Measurements from ENCODE around the gene DENND2A.
"Not testable (repeated sequence)": the region's sequence is repeated elsewhere in the genome, so short reads cannot be mapped to it uniquely, and the experiment has no call there.

Gene DENND2A

GRCh38 chr7:140671966-140672365 lies 31.4 kb upstream of the DENND2A start:
- no peak overlapping the region for H3K4me3 ChIP-seq (IDR thresholded peaks at IDR 0.05; ENCODE audit: insufficient read depth, low read depth, low read length)
- no peaks in the 10 kb centered on the region for H3K79me2 ChIP-seq (ENCODE audit: insufficient read depth, low read depth)
- H4K20me1 ChIP-seq (ENCODE audit: insufficient read depth), result no peaks in the 10 kb centered on the region
- peak overlapping the region; percentile 62 for H3K4me2 ChIP-seq
- H3K4me1 ChIP-seq (ENCODE audit: low read depth, poor library complexity, severe bottlenecking), result peaks cover 28% of the 10 kb centered on the region
- peak overlapping the region; percentile 2; the same call in 1 of the 2 replicates for H3K27ac ChIP-seq
- peak overlapping the region; percentile 77 for H2AFZ ChIP-seq (ENCODE audit: low read depth)
- no peak for TF ChIP-seq CTCF (conservative IDR thresholded peaks at IDR 0.05; ENCODE audit: low read depth, low read length)
- peak overlapping the region; percentile 11; the same call in 1 of the 2 replicates for H3K9ac ChIP-seq
- no peaks in the 10 kb centered on the region for H3K27me3 ChIP-seq (ENCODE audit: insufficient read depth, low read depth)
- H3K36me3 ChIP-seq (ENCODE audit: insufficient read depth), result no peaks in the 10 kb centered on the region

DNA sequence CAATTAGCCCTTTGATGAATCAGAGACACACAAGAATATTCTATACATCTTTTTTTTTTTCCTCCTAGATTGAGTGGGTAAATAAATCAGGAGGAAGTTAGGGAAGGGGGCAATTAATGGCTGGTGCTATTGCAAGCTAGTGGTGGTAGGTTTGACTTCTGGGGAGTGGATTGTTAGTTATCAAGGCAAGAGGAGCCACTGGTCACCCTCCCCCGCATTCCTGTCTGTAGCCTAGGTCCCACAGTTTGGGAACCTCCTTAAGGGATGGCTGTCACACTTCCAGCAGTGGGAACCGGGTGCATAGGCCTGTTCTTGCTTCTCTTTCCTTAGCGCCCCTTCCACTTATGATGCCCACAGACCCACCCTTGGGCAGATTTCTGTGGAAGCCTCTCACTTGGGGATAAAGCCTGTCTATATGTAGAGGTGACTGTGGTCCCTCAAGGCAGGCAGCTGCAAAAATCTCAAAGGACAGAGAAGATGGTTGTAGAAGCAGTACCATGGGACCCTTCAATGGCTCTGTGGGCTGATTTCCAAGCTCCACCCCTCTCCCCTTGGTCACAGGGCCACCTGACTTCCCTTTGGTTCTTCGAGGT lies 29.8 kb upstream of the DENND2A start:
- Histone ChIP-seq H3K27me3 (ENCODE audit: insufficient read depth, low read depth) (no peaks in the 10 kb centered on the region), H2AFZ (ENCODE audit: low read depth) (no peak overlapping the region), H4K20me1 (ENCODE audit: insufficient read depth) (no peaks in the 10 kb centered on the region), H3K4me1 (ENCODE audit: low read depth, poor library complexity, severe bottlenecking) (peaks cover 26% of the 10 kb centered on the region), H3K36me3 (ENCODE audit: insufficient read depth) (no peaks in the 10 kb centered on the region), H3K9ac (no peak overlapping the region), H3K4me2 (no peak overlapping the region), H3K27ac (no peak overlapping the region), H3K4me3 (IDR thresholded peaks at IDR 0.05; ENCODE audit: insufficient read depth, low read depth, low read length) (no peak overlapping the region), H3K79me2 (ENCODE audit: insufficient read depth, low read depth) (no peaks in the 10 kb centered on the region)
- TF ChIP-seq CTCF (conservative IDR thresholded peaks at IDR 0.05; ENCODE audit: low read depth, low read length), result no peak

DNA sequence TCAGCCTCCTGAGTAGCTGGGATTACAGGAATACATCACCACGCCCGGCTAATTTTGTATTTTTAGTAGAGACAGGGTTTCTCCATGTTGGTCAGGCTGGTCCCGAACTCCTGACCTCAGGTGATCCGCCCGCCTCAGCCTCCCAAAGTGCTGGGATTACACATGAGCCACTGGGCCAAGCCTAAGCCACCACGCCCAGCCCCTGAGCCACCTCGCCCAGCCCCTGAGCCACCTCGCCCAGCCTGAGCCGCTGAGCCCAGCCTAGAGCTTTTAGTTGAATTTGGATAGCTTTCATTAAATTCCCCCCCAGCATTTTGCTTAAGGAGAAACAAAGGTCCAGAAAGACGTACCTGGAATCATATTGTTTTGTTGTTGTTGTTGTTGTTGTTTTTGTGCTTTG lies 29.2 kb upstream of the DENND2A start:
- H2AFZ ChIP-seq (ENCODE audit: low read depth); H3K27me3 ChIP-seq (ENCODE audit: insufficient read depth, low read depth); H3K9ac ChIP-seq; H3K27ac ChIP-seq; H3K79me2 ChIP-seq (ENCODE audit: insufficient read depth, low read depth); H3K4me3 ChIP-seq (IDR thresholded peaks at IDR 0.05; ENCODE audit: insufficient read depth, low read depth, low read length); H3K4me2 ChIP-seq; H4K20me1 ChIP-seq (ENCODE audit: insufficient read depth); H3K36me3 ChIP-seq (ENCODE audit: insufficient read depth): not testable (repeated sequence)
- H3K4me1 ChIP-seq (ENCODE audit: low read depth, poor library complexity, severe bottlenecking), result peaks cover 20% of the 10 kb centered on the region

- Histone ChIP-seq H3K9ac (no peak overlapping the region), H3K79me2 (ENCODE audit: insufficient read depth, low read depth) (no peaks in the 10 kb centered on the region), H3K4me3 (IDR thresholded peaks at IDR 0.05; ENCODE audit: insufficient read depth, low read depth, low read length) (no peak overlapping the region), H3K27me3 (ENCODE audit: insufficient read depth, low read depth) (no peaks in the 10 kb centered on the region), H3K27ac (no peak overlapping the region), H3K4me2 (no peak overlapping the region), H4K20me1 (ENCODE audit: insufficient read depth) (no peaks in the 10 kb centered on the region), H3K4me1 (ENCODE audit: low read depth, poor library complexity, severe bottlenecking) (peaks cover 16% of the 10 kb centered on the region), H2AFZ (ENCODE audit: low read depth) (no peak overlapping the region), H3K36me3 (ENCODE audit: insufficient read depth) (no peaks in the 10 kb centered on the region)
- TF ChIP-seq CTCF (conservative IDR thresholded peaks at IDR 0.05; ENCODE audit: low read depth, low read length), result no peak
Measured at GRCh38 chr7:140669352-140669751, 28.7 kb upstream of the DENND2A start.

DNA sequence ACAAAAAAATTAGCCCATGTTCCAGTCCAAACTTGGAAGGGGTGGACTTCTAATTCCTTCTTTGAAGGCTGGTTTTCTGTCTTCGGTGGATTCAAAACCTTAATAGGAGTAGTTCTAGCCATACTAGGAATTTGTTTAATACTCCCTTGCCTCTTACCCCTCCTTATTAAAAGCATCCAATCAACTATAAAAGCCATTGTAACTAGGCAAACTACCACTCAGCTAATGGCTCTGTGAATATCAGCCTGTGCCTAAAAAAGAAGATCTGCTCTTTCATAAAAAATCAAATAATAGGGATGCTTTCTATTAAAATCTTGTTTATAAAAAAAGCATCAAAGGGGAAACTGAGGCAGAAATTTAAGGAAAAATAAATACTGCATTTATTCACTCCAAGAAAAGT lies 28.0 kb upstream of the DENND2A start:
- no peak overlapping the region for H3K4me2 ChIP-seq
- TF ChIP-seq CTCF (conservative IDR thresholded peaks at IDR 0.05; ENCODE audit: low read depth, low read length), result no peak

More for the DNA sequence above, 28.0 kb upstream of the DENND2A start:
- Histone ChIP-seq H3K79me2 (ENCODE audit: insufficient read depth, low read depth) (no peaks in the 10 kb centered on the region), H2AFZ (ENCODE audit: low read depth) (no peak overlapping the region), H3K36me3 (ENCODE audit: insufficient read depth) (no peaks in the 10 kb centered on the region), H4K20me1 (ENCODE audit: insufficient read depth) (no peaks in the 10 kb centered on the region), H3K4me3 (IDR thresholded peaks at IDR 0.05; ENCODE audit: insufficient read depth, low read depth, low read length) (no peak overlapping the region), H3K27me3 (ENCODE audit: insufficient read depth, low read depth) (no peaks in the 10 kb centered on the region), H3K27ac (no peak overlapping the region), H3K9ac (no peak overlapping the region), H3K4me1 (ENCODE audit: low read depth, poor library complexity, severe bottlenecking) (peaks cover 9% of the 10 kb centered on the region)

Measured in KMS-11 (cell line).